Type B pancreatic cell (in vitro differentiated cells): ENCODE measurements around the gene DOCK10. TPM values are rescaled to one million over a fixed set of nuclear protein-coding genes. Genes with fewer than 3 reads are reported as not detected.

Source experiments
- DNase-seq: peaks from one replicate; pipeline ENCODE4 v3.0.0; 2021; ENCODE audit warnings: mixed read lengths; ENCODE audit not compliant: unreplicated experiment; ENCODE audit errors: extremely low spot score
- H3K27ac Mint-ChIP-seq: 2 replicates; pipeline ENCODE4 v1.8.0; 2021; ENCODE audit warnings: mild to moderate bottlenecking, mixed read lengths
- H3K27me3 Mint-ChIP-seq: 2 replicates; pipeline ENCODE4 v1.8.0; 2021; ENCODE audit warnings: mixed read lengths
- H3K36me3 Mint-ChIP-seq: 2 replicates; pipeline ENCODE4 v1.8.0; 2021; ENCODE audit warnings: mixed read lengths
- H3K4me1 Mint-ChIP-seq: one replicate; pipeline ENCODE4 v1.8.0; 2021; ENCODE audit warnings: mixed read lengths; ENCODE audit not compliant: unreplicated experiment
- H3K4me3 Mint-ChIP-seq: 2 replicates; pipeline ENCODE4 v1.8.0; 2021; ENCODE audit warnings: mild to moderate bottlenecking, mixed read lengths
- H3K9me3 Mint-ChIP-seq: 2 replicates; pipeline ENCODE4 v1.8.0; 2021; ENCODE audit warnings: mixed read lengths
- CTCF ChIP-seq: fragments of 200-600 bp; sonication (generic); conservative IDR thresholded peaks from 2 replicates; pipeline ENCODE4 v1.5.0; 2021; ENCODE audit warnings: antibody characterized with exemption, mild to moderate bottlenecking
- total RNA-seq: library from RNA; stranded (reverse); gene quantifications from 2 replicates; pipeline ENCODE4 v1.2.1, GENCODE V29; 2021; ENCODE audit warnings: low replicate concordance

Gene DOCK10
- total RNA-seq, 1 donor from 2014 or later = 3.5 TPM

GRCh38 chr2:225083276-225083675, 41.0 kb upstream of the DOCK10 start:
- no peaks in the 10 kb centered on the region for H3K4me1 Mint-ChIP-seq
- DNase-seq = no peak
- H3K36me3 Mint-ChIP-seq = no peaks in the 10 kb centered on the region
- no peak for TF ChIP-seq CTCF
- no peak overlapping the region for H3K4me3 Mint-ChIP-seq
- H3K27ac Mint-ChIP-seq = no peak overlapping the region
- peaks cover 7% of the 10 kb centered on the region for H3K27me3 Mint-ChIP-seq
- H3K9me3 Mint-ChIP-seq = no peaks in the 10 kb centered on the region

- Mint-ChIP-seq H3K9me3 (no peaks in the 10 kb centered on the region), H3K4me1 (peaks cover 4% of the 10 kb centered on the region), H3K4me3 (no peak overlapping the region), H3K36me3 (no peaks in the 10 kb centered on the region), H3K27me3 (peaks cover 20% of the 10 kb centered on the region), H3K27ac (no peak overlapping the region)
- no peak for TF ChIP-seq CTCF
- DNase-seq = no peak
Measured at GRCh38 chr2:225076125-225076524, 33.9 kb upstream of the DOCK10 start.

- Mint-ChIP-seq H3K9me3 (no peaks in the 10 kb centered on the region), H3K36me3 (no peaks in the 10 kb centered on the region), H3K27me3 (peaks cover 20% of the 10 kb centered on the region), H3K4me3 (no peak overlapping the region), H3K4me1 (peaks cover 4% of the 10 kb centered on the region), H3K27ac (no peak overlapping the region)
- no peak for TF ChIP-seq CTCF
- no peak for DNase-seq
Measured at GRCh38 chr2:225074919-225075681, 32.8 kb upstream of the DOCK10 start.

- DNase-seq = no peak
- Mint-ChIP-seq H3K27me3 (peaks cover 20% of the 10 kb centered on the region), H3K36me3 (no peaks in the 10 kb centered on the region), H3K4me3 (no peak overlapping the region), H3K27ac (no peak overlapping the region), H3K9me3 (no peaks in the 10 kb centered on the region), H3K4me1 (peaks cover 4% of the 10 kb centered on the region)
- TF ChIP-seq CTCF = no peak
Measured at GRCh38 chr2:225074366-225074765, 32.1 kb upstream of the DOCK10 start.

GRCh38 chr2:225073198-225073597, 30.9 kb upstream of the DOCK10 start:
- no peak for TF ChIP-seq CTCF
- H3K4me1 Mint-ChIP-seq = peaks cover 4% of the 10 kb centered on the region
- H3K27me3 Mint-ChIP-seq = peaks cover 20% of the 10 kb centered on the region
- no peaks in the 10 kb centered on the region for H3K9me3 Mint-ChIP-seq
- H3K4me3 Mint-ChIP-seq = no peak overlapping the region
- DNase-seq = no peak
- no peaks in the 10 kb centered on the region for H3K36me3 Mint-ChIP-seq
- no peak overlapping the region for H3K27ac Mint-ChIP-seq
